Cardiac muscle cell (in vitro differentiated cells and primary cell): Measurements from ENCODE around the gene HSPBAP1. TPM values are rescaled to one million over a fixed set of nuclear protein-coding genes. Genes with fewer than 3 reads are reported as not detected.
"Not testable (repeated sequence)": the region's sequence is repeated elsewhere in the genome, so short reads cannot be mapped to it uniquely, and the experiment has no call there.

Experiments
- DNase-seq, 2 donors: peaks; one replicate each; pipeline versions ENCODE4 v3.0.0 to v3.0.0-alpha.2; 2010 to 2017; ENCODE audit warnings: low read depth in 1 of 2, low spot score in 1 of 2
- H3K27ac ChIP-seq: fragments of 200-600 bp; sonication (generic); 2 replicates; pipeline ENCODE4 v1.5.1; 2016
- H3K27me3 ChIP-seq: fragments of 200-600 bp; sonication (generic); 2 replicates; pipeline ENCODE4 v1.6.0; 2016; ENCODE audit warnings: control low read depth
- H3K36me3 ChIP-seq: fragments of 200-600 bp; sonication (generic); 2 replicates; pipeline ENCODE4 v1.5.1; 2016; ENCODE audit warnings: control low read depth
- H3K4me1 ChIP-seq: fragments of 200-600 bp; sonication (generic); 2 replicates; pipeline ENCODE4 v1.8.1; 2017; ENCODE audit warnings: low read depth, mild to moderate bottlenecking, mixed run types
- H3K4me3 ChIP-seq: fragments of 200-600 bp; sonication (generic); 2 replicates; pipeline ENCODE4 v1.5.1; 2016; ENCODE audit warnings: mild to moderate bottlenecking
- H3K9me3 ChIP-seq: fragments of 200-600 bp; sonication (generic); 2 replicates; pipeline ENCODE4 v1.5.1; 2017; ENCODE audit warnings: low read depth, mild to moderate bottlenecking, control low read depth
- polyA plus RNA-seq: library from polyadenylated mRNA; unstranded; fragments of >200 nt; fragmentation: Nextera tagmentation; extraction: Ambion mirVana; gene quantifications from 2 replicates; pipeline ENCODE4 v1.2.1, GENCODE V29; 2016
- total RNA-seq: library from RNA; depleted of rRNA; stranded (reverse); fragments of >200 nt; gene quantifications from 2 replicates; pipeline ENCODE4 v1.2.3, GENCODE V29; 2016
- TF ChIP-seq, protein P1 (sequence below): IDR thresholded peaks from 2 replicates; pipeline ENCODE4 v1.5.1; 2012; ENCODE audit warnings: low read depth, mild to moderate bottlenecking, low read length

HSPBAP1 gene
- total and polyA plus RNA-seq, 2 experiments from 2014 or later: 2.9 to 7.2 TPM

GRCh38 chr3:122725106-122725505, 68.5 kb downstream of the HSPBAP1 start:
- no peak overlapping the region for H3K4me3 ChIP-seq
- H3K9me3 ChIP-seq: no peaks in the 10 kb centered on the region
- TF ChIP-seq, protein P1, sequence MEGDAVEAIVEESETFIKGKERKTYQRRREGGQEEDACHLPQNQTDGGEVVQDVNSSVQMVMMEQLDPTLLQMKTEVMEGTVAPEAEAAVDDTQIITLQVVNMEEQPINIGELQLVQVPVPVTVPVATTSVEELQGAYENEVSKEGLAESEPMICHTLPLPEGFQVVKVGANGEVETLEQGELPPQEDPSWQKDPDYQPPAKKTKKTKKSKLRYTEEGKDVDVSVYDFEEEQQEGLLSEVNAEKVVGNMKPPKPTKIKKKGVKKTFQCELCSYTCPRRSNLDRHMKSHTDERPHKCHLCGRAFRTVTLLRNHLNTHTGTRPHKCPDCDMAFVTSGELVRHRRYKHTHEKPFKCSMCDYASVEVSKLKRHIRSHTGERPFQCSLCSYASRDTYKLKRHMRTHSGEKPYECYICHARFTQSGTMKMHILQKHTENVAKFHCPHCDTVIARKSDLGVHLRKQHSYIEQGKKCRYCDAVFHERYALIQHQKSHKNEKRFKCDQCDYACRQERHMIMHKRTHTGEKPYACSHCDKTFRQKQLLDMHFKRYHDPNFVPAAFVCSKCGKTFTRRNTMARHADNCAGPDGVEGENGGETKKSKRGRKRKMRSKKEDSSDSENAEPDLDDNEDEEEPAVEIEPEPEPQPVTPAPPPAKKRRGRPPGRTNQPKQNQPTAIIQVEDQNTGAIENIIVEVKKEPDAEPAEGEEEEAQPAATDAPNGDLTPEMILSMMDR: no peak
- no peaks in the 10 kb centered on the region for H3K4me1 ChIP-seq
- H3K36me3 ChIP-seq: no peaks in the 10 kb centered on the region
- H3K27me3 ChIP-seq: no peaks in the 10 kb centered on the region
- no peak overlapping the region for H3K27ac ChIP-seq
- DNase-seq: no peak

GRCh38 chr3:122719273-122719921, 74.2 kb downstream of the HSPBAP1 start:
- Histone ChIP-seq H3K36me3 (no peaks in the 10 kb centered on the region), H3K4me3 (no peak overlapping the region), H3K27me3 (no peaks in the 10 kb centered on the region), H3K9me3 (no peaks in the 10 kb centered on the region), H3K4me1 (no peaks in the 10 kb centered on the region), H3K27ac (no peak overlapping the region)
- no peak for DNase-seq
- TF ChIP-seq, protein P1: no peak

DNA sequence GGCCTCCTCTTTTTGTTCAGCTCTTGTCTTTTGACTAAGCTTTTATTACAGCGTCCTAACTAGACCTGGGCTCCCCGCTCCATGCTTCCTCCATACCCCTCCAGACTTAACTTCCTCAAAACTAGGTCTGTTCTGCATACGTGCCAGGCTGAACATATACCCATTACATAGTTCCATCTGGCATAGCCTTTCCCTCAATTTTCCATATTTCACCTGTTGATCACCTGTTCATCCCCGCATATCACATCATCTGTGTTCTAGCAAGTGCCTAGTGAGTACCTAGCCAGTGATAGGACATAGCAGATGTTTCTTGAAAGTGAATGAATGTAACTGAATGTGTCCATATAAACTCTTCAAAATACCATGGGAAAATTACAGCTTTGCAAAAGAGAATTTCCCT, 77.0 kb downstream of the HSPBAP1 start:
- no peaks in the 10 kb centered on the region for H3K27me3 ChIP-seq

GRCh38 chr3:122714273-122714672, 79.4 kb downstream of the HSPBAP1 start:
- H3K4me3 ChIP-seq: no peak overlapping the region
- no peak for DNase-seq
- no peak overlapping the region for H3K27ac ChIP-seq
- no peaks in the 10 kb centered on the region for H3K36me3 ChIP-seq
- no peaks in the 10 kb centered on the region for H3K9me3 ChIP-seq
- no peaks in the 10 kb centered on the region for H3K27me3 ChIP-seq
- TF ChIP-seq, protein P1: no peak
- no peaks in the 10 kb centered on the region for H3K4me1 ChIP-seq

More for the DNA sequence above, 77.0 kb downstream of the HSPBAP1 start:
- DNase-seq: no peak
- TF ChIP-seq, protein P1: no peak
- no peak overlapping the region for H3K4me3 ChIP-seq
- H3K4me1 ChIP-seq: no peaks in the 10 kb centered on the region
- H3K36me3 ChIP-seq: no peaks in the 10 kb centered on the region
- no peaks in the 10 kb centered on the region for H3K9me3 ChIP-seq
- H3K27ac ChIP-seq: no peak overlapping the region

- H3K4me3 ChIP-seq, H3K27me3 ChIP-seq, DNase-seq, H3K27ac ChIP-seq, H3K36me3 ChIP-seq, H3K9me3 ChIP-seq, H3K4me1 ChIP-seq: not testable (repeated sequence)
Measured at GRCh38 chr3:122710616-122711251, 82.9 kb downstream of the HSPBAP1 start.

DNA sequence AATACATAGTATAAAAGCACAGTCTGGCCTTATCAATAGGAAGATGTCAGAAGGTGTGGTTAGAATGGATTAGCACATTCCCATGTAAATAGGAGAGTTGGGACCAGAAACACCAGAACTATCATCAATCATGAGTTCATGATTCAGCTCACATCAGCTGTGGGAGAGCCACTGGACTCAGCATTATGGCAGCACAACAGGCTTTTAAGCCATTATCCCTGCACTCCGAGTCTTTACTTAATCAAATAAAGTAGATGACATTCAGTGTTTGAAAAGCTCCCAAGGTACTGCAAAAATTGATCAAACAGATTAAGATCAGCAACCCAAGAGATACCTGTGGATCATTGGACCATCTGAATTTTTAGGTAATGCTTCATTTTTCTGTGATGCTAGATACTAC, 88.3 kb downstream of the HSPBAP1 start:
- TF ChIP-seq, protein P1: no peak
- H3K4me1 ChIP-seq: no peaks in the 10 kb centered on the region
- no peaks in the 10 kb centered on the region for H3K36me3 ChIP-seq
- no peaks in the 10 kb centered on the region for H3K9me3 ChIP-seq
- DNase-seq: no peak
- H3K4me3 ChIP-seq: no peak overlapping the region
- H3K27ac ChIP-seq: no peak overlapping the region
- H3K27me3 ChIP-seq: no peaks in the 10 kb centered on the region
